Activated CD8-positive, alpha-beta memory T cell treated with anti-CD3 and anti-CD28 coated beads, Interleukin-2, amount 50 U/mL, for 4 hours (primary cell): ENCODE results near the gene PPAN.

ENCODE experiments used
- DNase-seq: peaks from one replicate; pipeline ENCODE4 v3.0.0-alpha.2; 2020

The PPAN gene

DNA sequence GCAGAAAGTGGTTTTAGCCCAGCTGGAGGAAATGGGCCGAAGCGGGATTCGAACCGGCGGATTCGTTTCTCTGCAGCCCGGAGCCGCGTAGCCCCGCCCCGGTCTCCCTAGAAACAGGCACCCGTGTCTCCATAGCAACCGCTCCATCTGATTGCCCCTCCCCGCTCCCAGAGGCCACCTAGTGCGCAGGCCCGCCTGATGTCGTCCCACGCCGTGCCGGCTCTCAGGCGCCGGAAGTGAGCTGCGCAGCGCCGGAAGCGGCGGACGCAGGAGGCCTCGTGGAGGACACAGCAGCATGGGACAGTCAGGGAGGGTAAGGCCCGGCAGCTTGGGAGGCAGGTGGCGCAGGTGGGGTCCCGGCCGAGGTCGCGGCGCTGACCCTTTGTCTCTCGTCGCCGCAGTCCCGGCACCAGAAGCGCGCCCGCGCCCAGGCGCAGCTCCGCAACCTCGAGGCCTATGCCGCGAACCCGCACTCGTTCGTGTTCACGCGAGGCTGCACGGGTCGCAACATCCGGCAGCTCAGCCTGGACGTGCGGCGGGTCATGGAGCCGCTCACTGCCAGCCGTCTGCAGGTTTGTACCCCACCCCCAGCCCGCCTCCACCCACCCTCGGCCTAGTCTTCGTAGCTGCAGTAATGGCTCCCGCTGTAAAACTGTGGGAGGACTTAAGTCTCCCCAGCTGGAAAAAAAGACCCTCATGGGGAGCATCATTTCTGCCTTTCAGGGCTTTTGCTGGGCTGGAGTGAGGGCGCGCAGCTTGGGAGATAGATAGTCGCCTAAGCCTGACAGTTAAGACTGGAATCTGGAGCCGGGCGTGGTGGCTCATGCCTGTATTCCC lies at the start of gene PPAN:
Gene PPAN (plus strand): TSS at position 263 of the 837 bp plus-strand sequence. CDS start 33 bp downstream, at position 296.
- peak; percentile 95 for DNase-seq

- DNase-seq = no peak
Measured at GRCh38 chr19:10061717-10062310, 44.3 kb upstream of the PPAN start.

GRCh38 chr19:10068205-10068604 lies 38.0 kb upstream of the PPAN start:
- DNase-seq = no peak

DNA sequence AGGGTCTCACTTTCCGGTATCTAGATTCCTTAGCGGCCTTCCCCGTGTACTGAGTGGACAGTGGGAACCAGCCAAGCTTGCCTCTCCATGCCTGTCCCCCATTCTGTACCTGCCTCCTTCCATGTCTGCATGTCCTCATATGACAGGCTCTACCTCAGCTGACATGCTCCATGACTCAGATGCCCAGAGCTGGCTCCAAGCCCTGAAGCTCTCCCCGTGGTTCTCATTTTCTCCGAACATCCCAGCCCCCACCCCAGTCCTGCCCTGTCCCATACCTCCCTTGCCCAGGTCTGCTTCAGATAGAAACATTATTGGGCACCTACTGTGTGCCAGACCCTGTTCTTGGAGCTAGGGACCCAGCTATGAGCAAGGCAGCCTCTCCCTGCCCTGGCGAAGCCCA lies 37.1 kb upstream of the PPAN start:
- DNase-seq = no peak

GRCh38 chr19:10070730-10071446 lies 35.3 kb upstream of the PPAN start:
- no peak for DNase-seq

GRCh38 chr19:10074153-10074552 lies 32.0 kb upstream of the PPAN start:
- DNase-seq = peak; percentile 46

DNA sequence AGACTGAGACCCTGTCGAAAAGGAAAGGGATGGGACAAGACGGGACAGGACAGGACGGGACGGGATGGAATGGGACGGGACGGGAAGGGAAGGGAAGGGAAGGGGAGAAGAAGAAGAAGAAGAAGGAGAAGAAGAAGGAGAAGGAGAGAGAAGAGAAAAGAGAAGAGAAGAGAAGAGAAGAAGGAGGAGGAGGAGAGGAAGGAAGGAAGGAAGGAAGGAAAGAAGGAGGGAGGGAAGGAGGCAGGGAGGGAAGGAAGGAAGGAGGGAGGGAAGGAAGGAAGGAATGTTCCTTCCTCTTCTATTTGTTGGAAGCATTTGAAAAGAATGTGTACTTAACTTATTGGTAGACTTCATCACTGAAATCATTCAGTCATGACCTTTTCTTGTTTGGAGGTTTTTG lies 29.6 kb upstream of the PPAN start:
- no peak for DNase-seq

DNA sequence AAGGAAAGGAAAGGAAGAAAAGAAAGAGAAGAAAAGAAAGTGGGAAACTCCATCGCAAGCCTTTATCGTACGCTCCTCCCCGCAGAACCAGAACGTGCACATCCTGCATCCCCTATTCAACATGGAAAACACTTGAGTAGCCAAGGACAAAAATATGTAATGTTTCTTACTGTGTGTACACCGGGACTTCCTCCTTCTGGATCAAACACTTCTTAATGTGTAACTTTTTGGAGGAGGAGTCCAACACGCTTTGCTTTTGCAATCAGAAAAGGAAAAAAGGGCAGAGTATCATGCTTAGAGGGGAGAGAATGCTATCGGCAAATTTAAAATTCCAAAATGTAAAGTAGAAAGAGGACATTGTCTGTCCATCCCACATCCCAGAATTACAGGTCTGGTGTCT lies 27.8 kb upstream of the PPAN start:
- no peak for DNase-seq

DNA sequence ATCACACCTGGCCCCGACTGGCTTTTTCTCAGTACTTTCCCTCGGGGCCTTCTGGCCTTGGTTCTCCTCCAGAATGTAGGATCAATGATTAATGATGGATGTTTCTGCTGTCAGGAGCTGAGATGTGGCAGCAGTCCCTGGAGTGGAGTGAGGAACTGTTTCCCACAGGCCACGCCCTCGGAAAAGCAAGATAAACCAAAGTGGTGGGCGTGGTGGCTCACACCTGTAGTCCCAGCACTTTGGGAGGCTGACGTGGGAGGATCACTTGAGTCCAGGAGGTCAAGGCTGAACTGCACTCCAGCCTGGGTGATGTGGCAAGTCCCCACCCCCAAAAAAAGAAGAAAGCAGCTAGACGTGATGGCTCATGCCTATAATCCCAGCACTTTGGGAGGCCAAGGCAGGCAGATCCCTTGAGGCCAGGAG lies 27.1 kb upstream of the PPAN start:
- no peak for DNase-seq

DNA sequence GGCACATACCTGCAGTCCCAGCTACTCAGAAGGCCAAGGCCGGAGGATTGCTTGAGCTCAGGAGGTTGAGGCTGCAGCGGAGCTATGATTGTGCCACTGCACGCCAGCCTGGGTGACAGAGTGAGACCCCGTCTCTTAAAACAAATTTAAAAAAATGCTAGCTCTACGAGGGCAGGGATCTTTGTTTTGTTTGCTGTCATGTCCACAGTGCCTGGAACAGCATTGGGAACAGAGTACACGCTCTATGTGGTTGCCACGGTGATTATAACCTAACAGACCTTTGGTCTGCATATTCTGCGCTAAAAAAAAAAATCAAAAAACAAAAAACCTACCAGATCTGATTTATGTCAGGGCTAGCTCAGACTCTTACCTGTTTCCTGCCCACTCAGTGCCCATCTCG lies 22.3 kb upstream of the PPAN start:
- no peak for DNase-seq

DNA sequence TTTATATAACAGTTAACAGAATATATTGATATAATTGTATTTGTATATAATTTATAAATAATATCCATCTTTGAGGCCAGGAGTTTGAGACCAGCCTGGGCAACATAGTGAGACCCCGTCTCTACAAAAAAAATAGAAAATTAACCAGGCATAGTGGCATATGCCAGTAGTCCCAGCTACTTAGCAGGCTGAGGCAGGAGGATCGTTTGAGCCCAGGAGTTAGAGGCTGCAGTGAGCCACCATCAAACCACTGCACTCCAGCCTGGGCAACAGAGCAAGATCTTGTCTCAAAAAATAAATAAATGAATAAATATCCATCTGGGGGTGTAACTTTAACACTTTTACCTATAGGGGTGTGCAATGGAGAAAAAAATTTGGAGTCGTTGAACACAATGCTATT lies 21.4 kb upstream of the PPAN start:
- no peak for DNase-seq

- peak; percentile 87 for DNase-seq
Measured at GRCh38 chr19:10085641-10086590, 20.2 kb upstream of the PPAN start, which contains the start of gene SHFL. Gene SHFL, plus strand, starts transcription at chr19:10086317. Its CDS starts 111 bp downstream, at chr19:10086428.

- DNase-seq = peak; percentile 69
Measured at GRCh38 chr19:10086591-10087192, 19.5 kb upstream of the PPAN start.

DNA sequence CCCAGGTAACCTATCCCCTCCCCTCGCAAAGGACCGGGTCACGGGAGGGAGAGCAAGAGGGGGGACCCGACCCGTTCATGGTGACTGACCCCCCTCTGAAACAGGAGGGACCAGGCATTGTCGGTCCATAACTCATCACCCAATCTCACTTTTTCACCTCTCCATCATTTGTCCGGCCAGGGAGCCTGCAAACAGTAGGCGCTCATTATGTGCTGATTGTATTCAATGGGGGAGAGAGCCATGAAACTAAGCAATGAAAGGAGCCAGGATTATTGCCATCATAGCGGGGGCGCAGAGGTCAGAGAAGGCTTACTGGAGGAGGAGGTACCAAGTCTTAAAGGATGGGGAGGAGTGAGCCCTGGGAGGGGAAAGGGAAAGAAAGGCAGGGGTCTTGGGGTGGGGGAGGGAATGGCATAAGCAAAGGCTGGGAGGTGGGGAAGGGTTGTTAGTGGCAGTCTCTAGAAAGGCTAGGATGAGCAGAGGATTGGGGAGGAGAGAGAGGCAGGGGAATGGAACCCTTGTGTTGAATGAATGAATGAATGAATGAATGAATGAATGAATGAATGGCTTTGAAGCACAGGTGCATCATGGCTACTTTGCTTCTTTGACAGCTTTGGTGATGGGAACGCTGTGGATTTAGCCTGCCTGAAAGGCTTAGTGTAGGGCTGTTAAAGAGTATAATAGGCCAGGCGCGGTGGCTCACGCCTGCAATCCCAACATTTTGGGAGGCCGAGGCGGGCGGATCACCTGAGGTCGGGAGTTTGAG lies 18.7 kb upstream of the PPAN start:
- DNase-seq = no peak

DNA sequence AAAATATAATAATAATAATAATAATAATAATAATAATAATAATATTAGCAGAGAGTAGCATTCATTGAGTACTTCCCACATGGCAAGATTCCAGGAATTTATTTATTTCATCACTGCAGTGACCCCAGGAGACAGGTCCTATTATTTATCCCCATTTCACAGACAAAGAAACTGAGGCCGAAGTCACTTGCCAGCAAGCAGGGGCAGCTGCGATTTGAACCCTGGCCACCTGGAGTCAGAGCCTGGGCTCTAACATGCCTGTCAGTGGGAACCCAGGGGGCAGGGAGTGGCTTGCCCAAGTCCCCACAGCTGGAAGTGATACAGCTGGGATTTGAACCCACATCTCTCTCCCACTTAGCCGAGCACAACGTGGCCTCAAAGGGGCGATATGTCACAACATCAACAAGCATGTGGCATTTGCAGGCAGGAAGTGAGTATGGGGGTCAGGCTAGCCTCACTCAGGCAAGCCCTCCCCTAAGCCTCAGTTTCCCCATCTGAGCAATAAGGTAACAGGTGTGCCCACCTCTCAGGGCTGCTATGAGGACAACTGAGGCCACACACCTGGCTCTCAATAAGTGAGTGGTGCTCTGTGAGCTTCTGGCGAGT lies 17.1 kb upstream of the PPAN start:
- DNase-seq = no peak

DNA sequence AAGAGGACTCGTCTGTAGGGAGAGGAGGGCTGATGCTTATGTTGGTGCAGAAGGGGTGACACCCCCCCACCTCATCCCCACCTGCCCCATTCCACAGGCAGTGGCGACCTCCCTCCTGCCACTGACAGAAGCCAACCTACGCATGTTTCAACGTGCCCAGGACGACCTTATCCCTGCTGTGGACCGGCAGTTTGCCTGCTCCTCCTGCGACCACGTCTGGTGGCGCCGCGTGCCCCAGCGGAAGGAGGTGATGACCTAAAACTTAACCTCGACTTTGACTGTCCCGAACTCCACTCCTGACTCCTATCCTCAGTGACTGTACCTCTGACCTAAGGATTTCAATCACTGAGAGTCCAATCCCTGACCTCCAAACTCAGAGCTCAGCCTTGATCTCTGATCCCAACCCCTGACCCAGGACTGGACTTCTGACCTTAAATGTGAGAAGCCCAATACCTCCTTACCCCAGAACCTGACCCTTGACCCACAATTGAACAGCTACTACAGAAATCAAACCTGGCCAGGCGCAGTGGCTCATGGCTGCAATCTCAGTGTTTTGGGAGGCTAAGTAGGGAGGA lies 16.3 kb upstream of the PPAN start:
- DNase-seq = no peak

- DNase-seq = no peak
Measured at GRCh38 chr19:10091370-10091687, 14.8 kb upstream of the PPAN start.

- no peak for DNase-seq
Measured at GRCh38 chr19:10091895-10092641, 14.1 kb upstream of the PPAN start.

GRCh38 chr19:10092648-10093294 lies 13.4 kb upstream of the PPAN start:
- DNase-seq = no peak
